Measurements from ENCODE around the gene BRSK1. TPM values are rescaled to one million over a fixed set of nuclear protein-coding genes. Genes with fewer than 3 reads are reported as not detected.

Gene BRSK1
- total and polyA plus RNA-seq, 2 of the 8 experiments (the other 6 are each of a cell fraction or from before 2014, with no cell fraction given): 27.6 to 32.7 TPM

DNA sequence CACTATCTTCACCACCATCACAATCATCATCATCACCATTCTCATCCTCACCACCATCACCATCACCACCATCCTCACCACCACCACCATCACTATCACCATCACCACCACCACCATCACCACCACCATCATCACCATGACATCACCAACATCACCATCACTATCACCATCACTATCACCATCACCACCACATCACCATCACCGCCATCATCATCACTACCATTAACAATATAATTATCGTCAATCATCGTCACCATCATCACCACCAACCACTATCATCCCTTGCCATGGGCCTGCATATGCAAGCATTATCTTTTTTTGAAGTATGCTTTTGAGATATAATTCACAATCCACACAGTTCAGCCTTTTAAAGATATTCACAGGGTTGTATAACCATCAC is 17.4 kb upstream of the BRSK1 start:
- Histone ChIP-seq H3K4me1 (replicated peaks in 1 of 4; ENCODE audit: control insufficient read depth in 3 of 4, insufficient read depth in 4 of 4, low read length in 3 of 4) (peaks cover 0 to 3% (median 0%) of the 10 kb centered on the region in 4 experiments; a peak in 1 of 7 replicates), H2AFZ (ENCODE audit: low read length) (no peak overlapping the region), H2BK20ac (ENCODE audit: low read length) (no peak overlapping the region), H3K9ac (replicated peaks in 1 of 4; ENCODE audit: extremely low read depth in 1 of 4, low read depth in 3 of 4, low read length in 3 of 4) (no peak overlapping the region), H4K91ac (replicated peaks; ENCODE audit: insufficient read length, low read length) (no peak overlapping the region), H3K27ac (ENCODE audit: low read depth, low read length) (no peak overlapping the region), H2BK15ac (ENCODE audit: low read length) (no peak overlapping the region), H3K27me3 (replicated peaks in 1 of 4; ENCODE audit: control insufficient read depth in 3 of 4, extremely low read depth in 1 of 4, insufficient read depth in 3 of 4, low read length in 3 of 4) (no peaks in the 10 kb centered on the region), H3K23me2 (ENCODE audit: low read depth, low read length) (peaks cover 9% of the 10 kb centered on the region; the same call in 1 of the 2 replicates), H3K79me2 (ENCODE audit: control insufficient read depth in 1 of 2, insufficient read depth in 2 of 2, low read length in 2 of 2) (peaks cover 0 to 6% of the 10 kb centered on the region in 2 experiments; a peak in 1 of 4 replicates), H2BK12ac (ENCODE audit: low read depth, low read length) (0 out of 2 replicates have a peak overlapping the region, but pooled peaks have one; percentile 60), H3K4ac (replicated peaks; ENCODE audit: insufficient read length, low read depth, low read length) (no peak overlapping the region), H3K4me2 (ENCODE audit: insufficient read depth in 1 of 2, low read depth in 2 of 2, low read length in 2 of 2) (no peak overlapping the region), H3K23ac (ENCODE audit: insufficient read length) (no peak overlapping the region), H4K8ac (ENCODE audit: extremely low read depth, insufficient read depth, low read length) (no peak overlapping the region), H3K4me3 (ENCODE audit: extremely low read depth in 1 of 4, insufficient read depth in 2 of 4, low read depth in 3 of 4, low read length in 4 of 4) (no peak overlapping the region), H3K9me3 (ENCODE audit: insufficient read depth in 2 of 2, low read depth in 1 of 2, low read length in 1 of 2) (peaks cover 0 to 3% of the 10 kb centered on the region in 2 experiments; a peak in 3 of 4 replicates), H2AK5ac (ENCODE audit: low read depth, low read length) (peak overlapping the region; percentile 90; the same call in 1 of the 2 replicates), H2BK120ac (replicated peaks; ENCODE audit: low read depth, low read length) (no peak overlapping the region), H3K14ac (ENCODE audit: insufficient read length) (no peak overlapping the region), H3K18ac (ENCODE audit: extremely low read depth, low read length) (no peak overlapping the region), H3K56ac (replicated peaks; ENCODE audit: insufficient read length, low read depth, low read length) (peak overlapping the region; percentile 96), H3K36me3 (ENCODE audit: control insufficient read depth in 2 of 4, insufficient read depth in 4 of 4, low read length in 3 of 4) (no peaks in the 10 kb centered on the region), H4K20me1 (replicated peaks in 1 of 2; ENCODE audit: control insufficient read depth in 1 of 2, insufficient read depth in 2 of 2, low read length in 2 of 2) (peaks cover 0 to 10% of the 10 kb centered on the region in 2 experiments), H4K5ac (ENCODE audit: insufficient read length, low read depth, low read length) (no peak overlapping the region), H3K79me1 (ENCODE audit: low read depth, low read length) (peaks cover 7% of the 10 kb centered on the region), H2BK5ac (ENCODE audit: low read depth, low read length) (no peak overlapping the region; the same call in 1 of the 2 replicates)
- ChIA-PET POLR2A (ENCODE audit: partially characterized antibody) (no interaction called here), CTCF (ENCODE audit: partially characterized antibody) (no interaction called here)
- FAIRE-seq (no peak), DNase-seq (ENCODE audit: low read depth in 1 of 2, low spot score in 2 of 2) (no peak)
- 87% methylated on average over 3 of the region's 3 CpGs; no CpG with 5 or more reads in 1 of the 2 experiments for WGBS, 2 experiments (ENCODE audit: extremely low coverage in 1 of 2, insufficient coverage in 1 of 2, insufficient read length in 1 of 2, insufficient replicate concordance in 2 of 2, low coverage in 1 of 2, low lambda C conversion rate in 2 of 2, missing lambda C conversion rate in 1 of 2)
- TF ChIP-seq RFX5 (IDR thresholded peaks at IDR 0.05; ENCODE audit: borderline replicate concordance, low read depth, low read length) (no peak), ZNF274 (IDR thresholded peaks at IDR 0.05; ENCODE audit: borderline replicate concordance, extremely low read depth, low read length) (no peak), BRCA1 (IDR thresholded peaks at IDR 0.05; ENCODE audit: low read depth, low read length) (no peak), CHD1 (IDR thresholded peaks at IDR 0.05; ENCODE audit: low read depth, low read length) (no peak), POLR2A (IDR thresholded peaks at IDR 0.05; ENCODE audit: control extremely low read depth in 1 of 2, low read depth in 2 of 2, low read length in 2 of 2) (no peak), CBX8 (IDR thresholded peaks at IDR 0.05; ENCODE audit: borderline replicate concordance, low read depth, low read length) (no peak), CREB1 (IDR thresholded peaks at IDR 0.05) (no peak), SP4 (IDR thresholded peaks at IDR 0.05; ENCODE audit: low read length) (no peak), TAF1 (IDR thresholded peaks at IDR 0.05; ENCODE audit: low read depth, low read length) (no peak), RXRA (IDR thresholded peaks at IDR 0.05; ENCODE audit: insufficient read depth, low read depth, low read length) (no peak), ASH2L (IDR thresholded peaks at IDR 0.05; ENCODE audit: low read length) (no peak), NANOG (IDR thresholded peaks at IDR 0.05; ENCODE audit: insufficient read depth, low read depth, low read length, poor library complexity, severe bottlenecking) (no peak), JUND (IDR thresholded peaks at IDR 0.05; ENCODE audit: low read length) (no peak), SIX5 (IDR thresholded peaks at IDR 0.05; ENCODE audit: low read depth, low read length) (no peak), SP2 (IDR thresholded peaks at IDR 0.05; ENCODE audit: low read length) (no peak), HDAC2 (IDR thresholded peaks at IDR 0.05; ENCODE audit: borderline replicate concordance in 1 of 2, low read depth in 2 of 2, low read length in 2 of 2) (no peak)
